Measurements from ENCODE around the gene VPS4B.

DNA sequence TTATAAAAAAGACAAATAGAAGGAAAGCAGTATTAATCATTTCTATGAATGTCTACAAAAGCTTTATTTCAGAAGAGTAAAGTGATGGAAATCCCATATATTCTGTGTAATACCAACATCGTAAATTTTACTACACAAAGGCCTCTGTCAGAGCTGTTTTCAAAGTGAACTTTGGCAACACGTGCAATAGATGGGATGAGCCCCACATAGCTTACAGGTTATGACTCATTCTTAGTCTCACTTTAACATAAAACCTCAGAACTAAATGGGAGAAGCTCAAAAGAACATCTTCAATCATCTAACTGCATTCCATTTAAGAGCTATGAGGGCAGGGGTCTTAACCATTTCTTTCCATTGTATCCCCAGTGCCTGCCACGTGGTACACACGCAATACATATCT lies 11.5 kb downstream of the VPS4B start:
- no peak for TF ChIP-seq POLR2A (IDR thresholded peaks at IDR 0.05; ENCODE audit: low read length)
- TF ChIP-seq GATA1 (IDR thresholded peaks at IDR 0.05; ENCODE audit: low read depth, low read length) = no peak

Data from erythroblast (primary cell).